GM19438 (cell line): Measurements from ENCODE around the gene KRTAP12-2.
"Not testable (repeated sequence)": the region's sequence is repeated elsewhere in the genome, so short reads cannot be mapped to it uniquely, and the experiment has no call there.

Source experiments
- ATAC-seq: cut with Tn5 transposase; IDR thresholded peaks from one replicate; pipeline ENCODE4 v1.9.1; 2021; ENCODE audit warnings: low read depth; ENCODE audit not compliant: unreplicated experiment

The KRTAP12-2 gene

DNA sequence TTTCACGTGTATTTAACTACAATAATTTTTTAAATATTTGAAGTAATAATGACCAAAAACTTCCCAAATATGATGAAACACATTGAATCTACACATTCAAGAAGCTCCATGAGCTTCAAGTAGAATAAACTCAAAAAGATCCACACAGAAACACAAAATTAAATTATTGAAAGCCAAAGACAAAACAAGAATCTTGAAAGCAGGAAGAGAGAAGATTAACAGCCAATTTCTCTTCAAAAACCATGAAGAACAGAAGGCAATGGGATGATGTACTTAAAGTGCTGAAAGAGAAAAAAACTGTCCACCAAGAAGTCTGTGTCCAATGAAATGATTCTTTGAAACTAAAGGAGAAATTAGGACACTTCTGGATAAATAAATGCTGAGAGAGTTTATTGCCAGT lies 34.7 kb downstream of the KRTAP12-2 start:
- ATAC-seq, result no peak

DNA sequence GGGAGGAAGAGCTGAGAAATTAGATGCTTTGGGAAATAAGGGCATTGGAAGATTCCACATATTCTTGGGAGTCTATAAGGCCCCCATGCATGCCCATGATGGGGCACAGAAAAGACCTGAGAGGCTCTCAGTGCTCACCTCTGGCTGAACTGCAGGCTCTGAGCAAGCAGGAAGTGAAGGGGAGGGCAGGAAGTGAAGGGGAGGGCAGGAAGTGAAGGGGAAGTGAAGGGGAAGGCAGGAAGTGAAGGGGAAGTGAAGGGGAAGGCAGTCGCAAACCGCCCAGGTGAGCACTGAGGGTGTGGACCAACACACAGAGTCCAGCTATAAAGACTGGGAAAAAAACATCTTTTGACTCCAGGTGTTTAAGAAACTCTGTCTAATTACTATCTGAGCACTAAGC lies 36.3 kb downstream of the KRTAP12-2 start:
- ATAC-seq, result no peak

DNA sequence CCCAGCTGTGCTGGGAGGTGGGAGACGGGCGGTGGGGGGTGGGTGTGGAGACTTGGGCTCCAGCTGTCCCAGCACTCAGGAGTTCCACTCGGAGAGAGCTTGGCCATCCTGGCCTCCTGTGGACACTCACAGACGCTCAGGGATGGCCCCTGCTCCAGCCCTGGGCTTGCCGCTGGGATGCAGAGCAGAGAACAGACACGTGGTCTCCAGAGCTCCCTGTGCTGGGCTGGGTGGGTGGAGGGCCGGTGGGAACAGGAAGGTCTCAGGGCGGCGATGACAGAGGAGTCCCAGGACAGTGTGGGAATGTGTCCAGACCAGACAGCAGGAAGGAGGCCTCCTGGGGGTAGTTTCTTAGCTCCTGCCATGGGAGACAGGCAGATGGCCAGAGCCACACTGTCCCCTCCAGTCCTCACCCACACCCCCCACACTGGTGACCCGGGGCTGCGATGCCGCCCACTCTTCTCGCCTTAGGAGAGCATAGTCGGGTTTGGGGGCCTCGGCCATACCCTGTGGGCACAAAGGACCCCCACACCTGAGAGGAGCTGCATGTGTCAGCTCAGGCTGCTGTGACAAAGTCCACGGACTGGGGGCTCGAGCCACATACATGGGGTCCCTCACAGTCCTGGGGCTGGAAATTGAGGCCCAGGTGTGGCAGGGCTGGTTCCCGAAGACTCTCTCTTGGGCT lies 37.9 kb downstream of the KRTAP12-2 start:
- ATAC-seq, result no peak

DNA sequence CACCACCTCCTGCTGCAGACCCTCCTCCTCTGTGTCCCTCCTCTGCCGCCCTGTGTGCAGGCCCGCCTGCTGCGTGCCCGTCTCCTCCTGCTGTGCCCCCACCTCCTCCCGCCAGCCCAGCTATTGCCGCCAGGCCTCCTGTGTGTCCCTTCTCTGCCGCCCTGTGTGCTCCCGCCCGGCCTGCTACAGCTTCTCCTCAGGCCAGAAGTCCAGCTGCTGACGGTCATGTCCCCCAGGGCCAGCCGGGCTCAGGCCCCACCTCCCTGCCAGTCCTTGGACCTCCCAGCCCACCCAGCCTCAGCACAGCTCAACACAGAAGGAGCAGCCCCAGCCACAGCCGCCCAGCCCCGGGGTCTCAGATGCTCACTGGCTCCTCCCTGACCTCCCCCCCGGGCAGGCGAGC lies 38.9 kb downstream of the KRTAP12-2 start:
- ATAC-seq, result not testable (repeated sequence)

DNA sequence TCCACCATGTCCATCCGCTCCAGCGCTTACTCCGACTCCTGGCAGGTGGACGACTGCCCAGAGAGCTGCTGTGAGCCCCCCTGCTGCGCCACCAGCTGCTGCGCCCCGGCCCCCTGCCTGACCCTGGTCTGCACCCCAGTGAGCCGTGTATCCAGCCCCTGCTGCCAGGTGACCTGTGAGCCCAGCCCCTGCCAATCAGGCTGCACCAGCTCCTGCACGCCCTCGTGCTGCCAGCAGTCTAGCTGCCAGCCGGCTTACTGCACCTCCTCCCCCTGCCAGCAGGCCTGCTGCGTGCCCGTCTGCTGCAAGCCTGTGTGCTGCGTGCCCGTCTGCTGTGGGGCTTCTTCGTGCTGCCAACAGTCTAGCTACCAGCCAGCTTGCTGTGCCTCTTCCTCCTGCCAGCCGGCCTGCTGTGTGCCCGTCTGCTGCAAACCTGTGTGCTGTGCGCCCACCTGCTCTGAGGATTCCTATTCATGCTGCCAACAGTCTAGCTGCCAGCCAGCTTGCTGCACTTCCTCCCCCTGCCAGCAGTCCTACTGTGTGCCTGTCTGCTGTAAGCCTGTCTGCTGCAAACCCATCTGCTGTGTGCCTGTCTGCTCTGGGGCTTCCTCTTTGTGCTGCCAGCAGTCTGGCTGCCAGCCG lies 39.4 kb downstream of the KRTAP12-2 start:
- not testable (repeated sequence) for ATAC-seq

DNA sequence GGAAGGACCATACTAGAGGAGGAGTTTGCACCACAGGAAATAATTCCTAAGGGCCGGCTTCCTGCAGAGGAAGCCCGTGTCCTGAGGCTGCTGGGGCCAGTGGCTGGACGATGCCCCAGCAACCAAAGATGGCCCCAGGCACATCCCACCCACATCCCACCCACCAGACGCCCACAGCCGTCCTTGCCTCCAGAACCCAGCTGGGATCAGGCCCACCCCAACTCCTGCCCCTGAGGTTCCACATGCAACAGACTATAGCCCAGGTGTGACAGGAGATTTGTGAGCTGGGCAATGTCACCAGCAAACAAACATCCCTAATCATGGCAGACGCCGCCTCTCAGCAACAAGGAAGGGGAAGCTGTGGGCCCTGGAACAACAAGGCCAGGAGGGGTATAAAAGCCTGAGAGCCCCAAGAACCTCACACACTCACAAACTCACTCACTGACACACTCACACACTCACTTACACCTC lies 40.0 kb downstream of the KRTAP12-2 start, which contains the start of gene KRTAP10-9:
KRTAP10-9 (plus strand) TSS at position 421 of the 471 bp plus-strand sequence. CDS start 79 bp downstream, outside the sequence.
- ATAC-seq, result no peak

DNA sequence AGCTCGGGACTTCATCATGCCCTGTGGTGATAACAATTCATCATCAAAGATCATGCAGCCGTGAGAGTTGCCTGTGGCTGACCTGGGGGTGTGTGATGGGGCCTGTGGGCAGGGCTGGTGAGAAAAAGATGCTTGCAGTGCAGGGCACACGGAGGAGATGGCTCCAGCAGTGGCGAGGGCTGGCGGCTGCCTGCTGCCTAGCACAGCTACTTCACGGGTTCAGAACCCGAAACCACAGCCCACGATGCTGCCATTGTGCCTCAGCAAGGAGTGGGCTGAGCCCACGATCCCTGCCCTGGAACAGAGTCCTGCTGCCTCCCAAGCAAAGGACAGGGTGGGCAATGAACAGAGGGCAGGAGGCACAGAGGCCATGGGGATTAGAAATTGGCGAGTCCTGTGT lies 40.5 kb downstream of the KRTAP12-2 start:
- ATAC-seq, result no peak

DNA sequence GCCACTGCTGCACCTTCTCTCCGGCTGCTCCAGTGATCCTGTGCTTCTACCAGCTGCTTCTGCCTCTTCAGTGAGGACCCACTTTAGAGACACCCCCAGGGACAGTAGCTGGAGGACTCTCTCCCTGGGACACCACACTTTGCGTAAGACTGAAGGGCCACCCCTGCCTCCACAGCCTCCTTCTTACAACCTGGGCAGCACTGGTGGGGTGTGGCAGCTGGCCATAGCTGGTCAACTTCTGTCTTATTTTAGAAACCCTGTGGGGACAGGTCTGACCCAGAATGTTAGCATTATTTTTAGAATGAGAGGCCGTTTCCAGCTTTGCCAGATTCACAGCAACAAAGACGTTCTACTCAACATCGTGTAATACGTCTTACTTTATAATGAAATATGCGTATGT lies 41.0 kb downstream of the KRTAP12-2 start:
- no peak for ATAC-seq

DNA sequence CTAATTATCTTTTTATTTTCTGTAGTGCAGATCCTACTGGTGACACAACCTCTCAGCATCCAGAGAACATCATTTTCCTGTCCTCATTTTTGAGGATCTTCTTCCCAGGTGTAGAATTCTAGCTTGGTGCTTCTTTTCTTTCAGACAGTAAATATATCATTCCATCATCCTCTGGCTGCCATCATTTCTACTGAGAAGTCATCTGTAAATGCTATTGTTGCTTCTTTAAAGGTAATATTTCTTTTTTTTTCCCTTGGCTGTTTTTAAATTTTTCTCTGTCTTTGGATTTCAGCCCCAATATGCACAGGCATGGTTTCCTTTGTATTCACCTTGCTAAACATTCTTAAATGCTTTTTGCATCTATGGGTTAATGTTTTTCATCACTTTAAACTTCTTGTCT lies 43.2 kb downstream of the KRTAP12-2 start:
- ATAC-seq, result no peak

DNA sequence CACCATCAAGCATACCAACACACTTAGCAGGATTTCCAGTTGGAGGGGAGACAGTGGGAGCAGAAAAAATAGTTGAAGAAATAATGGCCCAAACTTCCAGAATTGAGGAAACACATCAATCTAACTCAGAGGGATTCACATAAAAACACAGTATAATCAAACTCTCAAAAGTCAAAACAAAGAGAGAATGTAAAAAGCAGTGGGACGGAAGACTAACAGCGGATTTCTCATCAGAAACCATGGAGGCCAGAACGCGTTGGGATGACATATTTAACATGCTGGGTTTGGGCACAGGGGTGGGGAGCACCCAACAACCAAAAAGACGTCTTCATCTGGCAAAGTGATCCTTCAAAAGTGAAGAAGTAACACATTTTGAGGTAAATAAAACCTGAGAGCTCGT lies 46.8 kb downstream of the KRTAP12-2 start:
- ATAC-seq, result no peak

DNA sequence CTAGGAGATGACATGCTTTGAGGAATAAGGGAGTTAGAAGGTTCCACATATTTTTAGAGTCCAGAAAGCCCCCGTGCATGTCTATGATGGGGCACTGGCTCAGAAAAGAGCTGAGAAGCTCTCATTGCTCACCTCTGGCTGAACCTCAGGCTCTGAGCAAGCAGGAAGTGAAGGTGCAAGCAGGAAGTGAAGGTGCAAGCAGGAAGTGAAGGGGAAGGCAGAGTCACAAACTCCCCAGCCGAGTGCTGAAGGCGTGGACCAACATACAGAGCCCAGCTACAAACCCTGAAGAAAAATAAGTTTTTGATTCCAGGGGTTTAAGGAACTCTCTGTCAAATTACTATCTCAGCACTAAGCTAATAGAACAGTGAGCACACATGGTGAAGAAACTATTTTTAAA lies 47.8 kb downstream of the KRTAP12-2 start:
- no peak for ATAC-seq

DNA sequence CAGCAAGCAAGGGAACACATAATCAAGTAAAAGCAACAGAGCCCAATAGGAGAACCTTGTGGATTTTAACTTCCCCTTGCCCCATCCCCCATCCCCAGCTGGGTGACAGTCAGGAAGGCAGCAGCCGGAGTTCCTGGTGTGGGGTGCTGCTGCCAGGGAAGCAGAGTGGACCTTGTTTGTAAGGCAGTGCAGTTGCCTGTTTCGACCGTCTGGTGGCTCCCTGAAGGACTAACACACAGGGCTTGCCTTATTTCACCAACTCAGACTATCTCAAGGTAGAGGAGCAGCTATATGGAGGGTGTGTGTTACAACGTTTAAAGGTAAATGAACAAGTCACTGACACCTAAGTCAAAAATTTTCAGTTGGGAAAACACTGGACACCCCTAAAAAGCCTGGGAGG lies 48.2 kb downstream of the KRTAP12-2 start:
- ATAC-seq, result no peak

DNA sequence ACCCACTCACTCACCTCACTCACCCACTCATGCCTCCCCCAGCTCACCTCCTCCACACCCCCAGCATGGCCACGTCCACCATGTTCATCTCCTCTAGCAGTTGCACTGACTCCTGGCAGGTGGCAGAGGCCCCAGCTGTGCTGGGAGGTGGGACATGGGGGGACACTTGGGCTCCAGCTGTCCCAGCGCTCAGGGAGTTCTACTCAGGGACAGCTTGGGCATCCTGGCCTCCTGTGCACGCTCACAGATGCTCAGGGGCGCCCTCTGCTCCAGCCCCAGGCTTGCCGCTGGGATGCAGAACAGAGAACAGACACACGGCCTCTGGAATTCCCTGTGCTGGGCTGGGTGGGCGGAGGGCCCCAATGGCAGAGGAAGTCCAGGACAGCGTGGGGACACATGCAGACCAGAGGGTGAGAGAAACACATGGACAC lies 49.6 kb downstream of the KRTAP12-2 start:
- no peak for ATAC-seq

DNA sequence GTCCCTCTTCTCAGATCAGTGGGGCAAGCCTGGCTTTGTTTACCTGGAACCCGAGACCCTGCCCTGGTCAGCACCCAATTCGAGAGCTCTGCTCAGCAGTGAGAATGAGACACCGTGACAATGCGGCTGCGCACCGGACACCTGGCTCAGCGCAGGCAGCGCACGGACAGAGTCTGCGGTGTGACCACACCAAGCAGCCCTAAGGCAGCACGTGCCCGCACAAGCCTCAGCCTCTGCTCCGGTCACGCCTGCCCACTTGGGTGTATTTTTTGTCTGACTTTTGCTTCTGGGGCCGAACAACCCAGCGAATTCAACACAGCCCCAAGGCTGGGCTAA lies 50.2 kb downstream of the KRTAP12-2 start:
- no peak for ATAC-seq
